Ishikawa (cell line): ENCODE data around the gene DEPDC5.

Experiments used
- EGR1 ChIP-seq: IDR thresholded peaks from 2 replicates; pipeline ENCODE4 v1.6.1; 2012
- TCF12 ChIP-seq: IDR thresholded peaks from 2 replicates; pipeline ENCODE4 v1.6.1; 2012; ENCODE audit warnings: low read depth
- YY1 ChIP-seq: IDR thresholded peaks from 2 replicates; pipeline ENCODE4 v1.6.1; 2012; ENCODE audit warnings: low read depth
- TF ChIP-seq, protein P1 (sequence below): IDR thresholded peaks from 2 replicates; pipeline ENCODE4 v1.6.1; 2012; ENCODE audit warnings: low read depth, mild to moderate bottlenecking

- TF ChIP-seq YY1 (no peak), TCF12 (no peak), EGR1 (no peak)
- TF ChIP-seq, protein P1, sequence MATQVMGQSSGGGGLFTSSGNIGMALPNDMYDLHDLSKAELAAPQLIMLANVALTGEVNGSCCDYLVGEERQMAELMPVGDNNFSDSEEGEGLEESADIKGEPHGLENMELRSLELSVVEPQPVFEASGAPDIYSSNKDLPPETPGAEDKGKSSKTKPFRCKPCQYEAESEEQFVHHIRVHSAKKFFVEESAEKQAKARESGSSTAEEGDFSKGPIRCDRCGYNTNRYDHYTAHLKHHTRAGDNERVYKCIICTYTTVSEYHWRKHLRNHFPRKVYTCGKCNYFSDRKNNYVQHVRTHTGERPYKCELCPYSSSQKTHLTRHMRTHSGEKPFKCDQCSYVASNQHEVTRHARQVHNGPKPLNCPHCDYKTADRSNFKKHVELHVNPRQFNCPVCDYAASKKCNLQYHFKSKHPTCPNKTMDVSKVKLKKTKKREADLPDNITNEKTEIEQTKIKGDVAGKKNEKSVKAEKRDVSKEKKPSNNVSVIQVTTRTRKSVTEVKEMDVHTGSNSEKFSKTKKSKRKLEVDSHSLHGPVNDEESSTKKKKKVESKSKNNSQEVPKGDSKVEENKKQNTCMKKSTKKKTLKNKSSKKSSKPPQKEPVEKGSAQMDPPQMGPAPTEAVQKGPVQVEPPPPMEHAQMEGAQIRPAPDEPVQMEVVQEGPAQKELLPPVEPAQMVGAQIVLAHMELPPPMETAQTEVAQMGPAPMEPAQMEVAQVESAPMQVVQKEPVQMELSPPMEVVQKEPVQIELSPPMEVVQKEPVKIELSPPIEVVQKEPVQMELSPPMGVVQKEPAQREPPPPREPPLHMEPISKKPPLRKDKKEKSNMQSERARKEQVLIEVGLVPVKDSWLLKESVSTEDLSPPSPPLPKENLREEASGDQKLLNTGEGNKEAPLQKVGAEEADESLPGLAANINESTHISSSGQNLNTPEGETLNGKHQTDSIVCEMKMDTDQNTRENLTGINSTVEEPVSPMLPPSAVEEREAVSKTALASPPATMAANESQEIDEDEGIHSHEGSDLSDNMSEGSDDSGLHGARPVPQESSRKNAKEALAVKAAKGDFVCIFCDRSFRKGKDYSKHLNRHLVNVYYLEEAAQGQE, result no peak
These were observed 193.5 kb downstream of the DEPDC5 start for GRCh38 chr22:31947296-31947695.
